Hematopoietic multipotent progenitor cell treated with erythropoietin and hydrocortisone succinate and interleukin-3 and kit ligand, for 17 days (in vitro differentiated cells): ENCODE measurements around the gene FXYD5.

Experiments
- DNase-seq: peaks from one replicate; pipeline ENCODE4 v3.0.0-alpha.2; 2015; ENCODE audit warnings: low spot score

FXYD5 gene

GRCh38 chr19:35155981-35156672, 1.6 kb downstream of the FXYD5 start:
- DNase-seq = no peak

- DNase-seq = no peak
Measured at GRCh38 chr19:35156673-35157014, 2.1 kb downstream of the FXYD5 start.

GRCh38 chr19:35157431-35157830, 2.9 kb downstream of the FXYD5 start:
- DNase-seq = no peak

- DNase-seq = no peak
Measured at GRCh38 chr19:35159606-35160005, 5.1 kb downstream of the FXYD5 start.

GRCh38 chr19:35160629-35161433, 6.3 kb downstream of the FXYD5 start:
- DNase-seq = no peak

- no peak for DNase-seq
Measured at GRCh38 chr19:35161434-35161743, 6.9 kb downstream of the FXYD5 start.

- DNase-seq = no peak
Measured at GRCh38 chr19:35162471-35163326, 8.2 kb downstream of the FXYD5 start.

GRCh38 chr19:35164418-35164817, 9.9 kb downstream of the FXYD5 start:
- DNase-seq = no peak

- DNase-seq = no peak
Measured at GRCh38 chr19:35165200-35166058, 10.9 kb downstream of the FXYD5 start.

GRCh38 chr19:35166100-35167063, 11.8 kb downstream of the FXYD5 start:
- DNase-seq = no peak

DNA sequence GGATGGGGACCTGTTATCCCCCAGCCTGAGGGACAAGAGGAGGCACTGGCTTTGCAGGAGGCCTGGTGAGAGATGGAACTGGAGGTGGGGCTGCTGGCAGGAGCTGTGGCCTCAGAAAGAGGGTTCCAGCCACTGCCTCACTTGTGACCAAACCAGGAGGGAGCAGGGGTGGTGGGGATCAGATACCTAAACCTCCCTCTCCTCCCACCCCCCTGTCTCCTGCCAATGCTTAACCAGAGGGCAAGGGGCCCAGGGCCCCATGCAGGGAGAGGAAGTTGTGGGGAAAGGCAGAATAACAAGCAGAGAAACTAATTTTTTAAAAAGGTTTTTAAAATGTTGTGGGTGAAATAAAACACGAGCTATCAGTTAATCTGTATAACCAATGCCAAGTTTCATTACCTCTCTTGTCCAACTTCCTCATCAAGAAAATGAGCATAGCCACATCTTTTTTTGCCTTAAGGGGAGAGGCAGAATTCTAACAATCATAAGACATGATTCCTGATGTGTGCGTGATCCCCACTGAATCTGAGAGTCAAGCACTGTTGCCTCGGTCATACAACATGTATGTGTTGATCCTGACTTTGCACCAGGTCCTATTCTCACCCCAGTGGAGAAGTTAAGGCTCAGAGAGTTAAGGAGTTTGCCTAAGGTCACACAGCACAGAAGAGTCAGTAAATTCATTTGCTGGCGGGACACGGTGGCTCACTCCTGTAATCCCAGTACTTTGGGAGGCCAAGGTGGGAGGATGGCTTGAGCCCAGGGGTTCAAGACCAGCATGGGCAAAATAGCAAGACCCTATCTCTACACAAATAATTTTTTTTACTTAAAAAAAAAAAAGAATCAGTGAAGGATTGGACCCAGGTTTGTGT, 12.9 kb downstream of the FXYD5 start:
- DNase-seq = no peak

- DNase-seq = no peak
Measured at GRCh38 chr19:35168196-35168595, 13.7 kb downstream of the FXYD5 start.

DNA sequence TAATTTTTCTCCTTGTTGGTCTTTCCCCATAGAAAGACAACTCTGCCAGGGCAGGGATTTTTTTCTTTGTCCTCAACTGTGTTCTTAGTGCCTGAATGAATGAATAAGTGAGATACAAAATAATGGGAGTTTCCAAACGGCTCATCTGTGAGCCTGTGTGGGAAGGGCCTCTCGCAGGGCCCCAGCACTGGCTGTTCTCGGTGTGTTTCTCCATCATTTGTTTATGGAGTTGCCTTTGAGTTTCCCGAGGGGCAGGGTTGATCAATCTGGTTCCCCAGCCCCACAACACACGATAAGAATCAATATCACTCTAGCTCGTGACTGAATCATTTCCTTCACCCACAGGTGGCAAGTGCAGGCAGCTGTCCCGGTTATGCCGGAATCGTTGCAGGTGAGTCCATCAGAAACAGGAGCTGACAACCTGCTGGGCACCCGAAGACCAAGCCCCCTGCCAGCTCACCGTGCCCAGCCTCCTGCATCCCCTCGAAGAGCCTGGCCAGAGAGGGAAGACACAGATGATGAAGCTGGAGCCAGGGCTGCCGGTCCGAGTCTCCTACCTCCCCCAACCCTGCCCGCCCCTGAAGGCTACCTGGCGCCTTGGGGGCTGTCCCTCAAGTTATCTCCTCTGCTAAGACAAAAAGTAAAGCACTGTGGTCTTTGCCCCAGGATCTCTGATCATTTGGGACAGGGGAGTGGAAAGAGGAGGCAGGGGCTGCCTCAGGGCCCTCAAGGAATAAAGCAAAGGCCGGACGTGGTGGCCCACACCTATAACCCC, 14.9 kb downstream of the FXYD5 start:
- DNase-seq = no peak

GRCh38 chr19:35170359-35171061, 16.0 kb downstream of the FXYD5 start:
- no peak for DNase-seq

- no peak for DNase-seq
Measured at GRCh38 chr19:35171730-35172129, 17.2 kb downstream of the FXYD5 start.

GRCh38 chr19:35174226-35174625, 19.7 kb downstream of the FXYD5 start:
- DNase-seq = no peak

DNA sequence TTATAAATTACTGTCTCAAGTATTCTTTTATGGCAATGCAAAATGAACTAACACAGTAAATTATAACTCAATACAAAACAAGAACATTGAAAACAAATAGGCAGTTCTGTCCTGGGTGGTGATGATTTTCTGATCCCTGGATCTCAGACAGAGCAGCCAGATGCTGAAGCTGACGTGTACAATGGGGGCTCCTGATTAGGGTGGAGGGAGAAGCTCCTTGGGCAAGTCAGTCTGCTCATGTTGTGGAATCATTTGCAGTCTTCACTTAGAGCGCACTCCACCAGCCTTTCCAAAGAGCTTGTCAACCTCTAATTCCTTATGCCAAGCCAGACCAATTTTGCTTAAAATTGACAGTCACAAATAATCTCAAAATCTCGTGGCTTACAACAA, 21.6 kb downstream of the FXYD5 start:
- DNase-seq = no peak
